ENCODE results near the gene ZNF385B.
"Not testable (repeated sequence)": the region's sequence is repeated elsewhere in the genome, so short reads cannot be mapped to it uniquely, and the experiment has no call there.

GRCh38 chr2:179782346-179782745, 79.1 kb downstream of the ZNF385B start:
- not testable (repeated sequence) for TF ChIP-seq CTCF (conservative IDR thresholded peaks at IDR 0.05; ENCODE audit: low read length); EZH2phosphoT487 (IDR thresholded peaks at IDR 0.05; ENCODE audit: borderline replicate concordance, low read depth, low read length)

All from OCI-LY7 (cell line).